KOPT-K1 (cell line): ENCODE data around the gene SLBP.

Experiments used
- H3K27ac ChIP-seq: fragments of 200-600 bp; sonication (generic); 2 replicates; pipeline ENCODE4 v1.5.1; 2016; ENCODE audit warnings: antibody characterized with exemption, mild to moderate bottlenecking, low read depth, low read length; ENCODE audit not compliant: poor library complexity, severe bottlenecking
- H3K36me3 ChIP-seq: fragments of 200-600 bp; sonication (generic); 2 replicates; pipeline ENCODE4 v1.5.1; 2017; ENCODE audit warnings: antibody characterized with exemption, mild to moderate bottlenecking, low read length, moderate library complexity; ENCODE audit not compliant: insufficient read depth
- H3K9me3 ChIP-seq: fragments of 200-600 bp; sonication (generic); 2 replicates; pipeline ENCODE4 v1.5.1; 2017; ENCODE audit warnings: antibody characterized with exemption, low read length, mild to moderate bottlenecking; ENCODE audit not compliant: insufficient read depth, poor library complexity, severe bottlenecking

Gene SLBP

DNA sequence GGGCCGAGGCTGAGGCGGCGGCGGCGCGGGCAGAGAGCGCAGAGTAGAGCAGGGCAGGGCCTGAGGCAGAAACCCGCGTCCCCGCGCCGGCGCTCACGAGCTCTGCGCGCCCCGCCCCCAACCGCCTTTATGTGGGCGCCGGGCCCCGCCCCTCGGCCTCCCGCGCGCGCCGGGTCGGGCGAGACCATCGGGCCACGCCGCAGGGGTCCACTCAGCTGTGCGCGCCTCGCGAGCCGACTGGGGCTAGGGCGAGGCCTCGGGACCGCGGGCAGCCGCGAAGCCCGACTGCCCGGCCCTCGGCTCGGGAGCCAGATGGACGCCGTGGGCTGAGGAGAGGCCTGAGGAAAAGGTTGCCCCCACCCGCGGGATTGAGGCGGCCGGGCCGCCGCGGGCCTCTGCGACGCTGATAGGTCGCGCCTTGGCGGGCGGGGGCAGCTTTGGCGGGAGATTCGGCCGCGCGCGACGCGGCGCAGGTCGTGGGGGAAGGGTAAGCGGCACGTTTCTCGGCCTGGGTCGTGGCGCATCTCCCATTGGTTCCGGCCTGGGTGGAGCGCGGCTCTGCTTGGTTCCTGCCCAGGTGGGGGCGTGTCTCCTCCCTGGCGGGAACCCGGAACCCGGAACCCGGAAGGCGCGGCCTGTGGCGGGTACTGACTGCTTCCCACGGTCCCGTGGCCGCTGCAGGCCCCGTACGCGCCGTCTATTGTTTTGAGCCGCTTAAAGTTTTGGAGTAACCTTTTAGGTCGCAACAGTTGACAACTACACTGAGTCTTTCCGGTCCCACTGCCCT is at the start of gene SLBP:
TSS of gene SLBP (minus strand) at position 104 of the 787 bp plus-strand sequence. CDS start 131 bp downstream, outside the sequence.
- Histone ChIP-seq H3K36me3 (peaks cover 73% of the 10 kb centered on the region), H3K9me3 (no peaks in the 10 kb centered on the region), H3K27ac (peak within 1 kb of the TSS; percentile 100)

DNA sequence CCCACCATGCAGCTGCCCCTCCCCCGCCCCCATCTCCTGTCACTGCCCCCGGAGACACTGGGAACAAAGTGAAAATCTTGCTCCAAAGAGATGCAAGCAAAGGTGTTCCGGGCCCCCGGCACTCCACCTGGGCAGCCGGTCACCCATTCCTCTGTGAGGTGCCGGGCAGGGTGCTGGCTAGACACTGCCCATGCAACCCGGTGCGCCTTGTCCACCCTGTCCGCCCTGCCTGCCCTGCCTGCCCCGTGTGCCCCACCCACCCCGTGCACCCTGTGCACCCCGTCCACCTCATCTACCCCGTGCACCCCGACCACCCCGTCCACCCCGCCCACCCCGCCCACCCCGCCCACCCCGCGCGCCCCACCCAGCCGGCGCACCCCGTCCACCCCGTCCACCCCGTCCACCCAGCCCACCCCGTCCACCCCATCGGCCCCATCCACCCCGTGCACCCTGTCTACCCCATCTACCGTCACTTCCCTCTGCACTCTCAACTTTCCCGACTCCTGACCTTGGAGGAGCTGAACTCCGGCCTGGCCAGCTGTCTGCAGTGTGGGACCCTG is 49.1 kb upstream of the SLBP start:
- no peak overlapping the region for H3K27ac ChIP-seq
- no peaks in the 10 kb centered on the region for H3K9me3 ChIP-seq
- H3K36me3 ChIP-seq, result no peaks in the 10 kb centered on the region

DNA sequence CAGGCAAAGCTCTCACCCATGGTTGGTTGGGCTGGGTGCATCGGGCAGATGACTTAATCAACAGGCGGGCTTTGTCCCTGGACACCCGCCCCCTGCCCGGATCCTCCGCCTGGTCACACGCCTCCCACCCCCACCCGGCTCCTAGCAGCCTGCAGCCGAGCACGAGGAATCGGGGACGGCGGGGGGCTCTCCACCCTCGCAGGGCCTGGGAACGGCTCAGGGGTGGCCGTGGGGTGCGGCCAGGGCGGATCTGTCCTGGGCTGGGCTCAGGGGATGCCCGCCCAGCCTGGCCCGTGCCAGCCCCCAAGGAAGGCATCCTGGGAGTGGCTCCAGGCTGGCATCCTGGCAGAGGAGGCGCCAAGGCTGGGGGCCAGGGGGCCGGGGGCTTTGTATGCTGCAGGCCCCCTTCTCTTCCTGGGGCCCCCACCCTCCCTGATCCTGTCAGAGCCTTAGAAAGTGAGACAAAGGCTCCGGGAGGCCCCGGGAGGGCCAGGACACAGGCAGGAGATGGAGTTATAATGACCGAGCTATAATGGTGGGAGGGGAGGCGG is 48.5 kb upstream of the SLBP start:
- H3K9me3 ChIP-seq, result no peaks in the 10 kb centered on the region
- H3K27ac ChIP-seq, result no peak overlapping the region
- no peaks in the 10 kb centered on the region for H3K36me3 ChIP-seq

DNA sequence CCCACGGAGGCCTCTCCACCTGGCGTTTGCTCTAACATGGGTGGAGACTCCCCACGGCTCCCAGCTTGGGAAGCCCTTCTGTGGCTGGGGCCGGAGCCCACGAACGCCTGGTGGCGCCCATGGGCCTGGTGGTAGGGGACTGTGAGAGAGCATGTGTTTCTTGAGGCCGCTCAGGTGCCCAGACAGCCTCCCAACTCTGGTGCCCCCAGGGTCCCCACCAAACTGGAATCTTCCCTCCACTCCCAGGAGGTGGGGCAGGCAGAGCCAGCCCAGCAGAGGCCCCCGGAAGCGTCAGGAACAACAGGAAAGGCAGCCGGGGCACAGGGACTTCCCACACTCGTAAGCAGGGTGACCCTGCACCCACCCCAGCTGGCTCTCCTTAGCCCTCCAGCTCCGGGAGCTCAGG is 47.7 kb upstream of the SLBP start:
- Histone ChIP-seq H3K36me3 (no peaks in the 10 kb centered on the region), H3K9me3 (no peaks in the 10 kb centered on the region), H3K27ac (no peak overlapping the region)

DNA sequence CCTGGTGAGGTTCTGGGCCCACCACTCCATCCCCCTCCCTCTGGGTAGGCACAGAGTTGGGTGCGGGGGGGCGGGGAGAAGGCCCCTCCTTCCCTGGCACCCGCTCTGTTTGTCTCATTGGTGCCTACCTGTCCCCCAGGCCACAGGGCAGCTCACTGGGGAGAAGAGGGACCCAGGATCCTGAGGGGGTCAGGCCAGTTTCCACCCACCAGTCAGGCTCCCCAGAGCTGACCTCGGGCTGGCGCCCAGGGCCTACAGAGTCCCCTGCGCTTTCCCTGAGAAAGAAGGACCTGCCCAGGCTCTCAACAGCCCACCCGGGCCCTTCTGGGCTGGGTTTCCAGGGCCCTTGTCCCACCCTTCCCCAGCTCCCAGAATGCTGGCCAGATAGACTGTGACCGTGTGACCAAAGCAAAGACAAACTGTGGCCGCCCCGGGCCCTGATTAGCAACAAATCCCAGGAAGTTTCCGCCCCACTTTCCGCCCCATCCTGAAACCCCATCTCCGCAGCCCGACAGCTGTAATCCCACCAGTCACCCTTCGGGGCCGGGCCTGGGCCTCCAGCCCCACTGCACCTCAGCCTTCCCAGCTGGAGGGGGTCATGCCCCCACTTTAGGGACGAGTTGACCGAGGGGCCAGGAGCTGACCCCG is 47.2 kb upstream of the SLBP start:
- Histone ChIP-seq H3K27ac (no peak overlapping the region), H3K9me3 (no peaks in the 10 kb centered on the region), H3K36me3 (no peaks in the 10 kb centered on the region)

DNA sequence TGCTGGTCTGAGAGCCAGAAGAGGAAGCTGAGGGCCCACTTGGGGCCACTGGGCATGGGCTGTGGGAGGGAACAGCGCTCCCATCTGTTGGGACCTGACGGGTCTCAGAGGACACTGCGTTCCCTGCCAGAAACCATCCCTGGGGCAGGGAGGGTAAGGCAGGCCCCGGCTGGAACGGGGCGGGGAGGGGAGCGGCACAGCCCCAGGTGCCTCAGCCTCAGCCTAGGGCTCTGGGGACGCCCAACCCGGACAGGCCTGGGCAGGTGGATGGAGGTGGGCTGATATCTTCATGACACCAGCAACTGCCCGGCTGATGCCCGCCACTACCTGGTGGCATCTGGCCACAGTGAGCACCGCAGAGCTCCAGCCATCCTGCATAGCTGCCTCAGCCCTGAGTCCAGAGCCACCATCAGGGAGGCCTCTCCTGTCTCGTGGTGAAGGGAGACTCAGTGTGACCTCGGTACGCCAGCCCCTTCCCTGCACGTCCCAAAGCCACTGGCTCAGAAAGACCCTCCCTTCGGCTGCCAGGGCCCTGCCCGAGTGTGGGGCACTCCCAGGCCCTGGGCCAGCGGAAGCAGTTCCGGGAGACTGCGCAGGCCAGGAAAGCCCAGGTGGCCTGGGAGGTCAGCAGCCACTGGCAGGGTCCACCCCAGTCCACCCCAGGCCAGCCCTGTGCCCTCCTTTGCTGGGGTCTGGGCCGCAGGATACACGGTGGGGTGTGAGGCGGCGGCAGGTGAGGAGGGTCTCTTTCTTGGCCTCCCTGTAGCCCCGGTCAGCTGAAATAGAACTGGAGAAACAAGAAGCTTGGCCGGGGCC is 46.4 kb upstream of the SLBP start:
- Histone ChIP-seq H3K27ac (no peak overlapping the region), H3K9me3 (no peaks in the 10 kb centered on the region), H3K36me3 (no peaks in the 10 kb centered on the region)

DNA sequence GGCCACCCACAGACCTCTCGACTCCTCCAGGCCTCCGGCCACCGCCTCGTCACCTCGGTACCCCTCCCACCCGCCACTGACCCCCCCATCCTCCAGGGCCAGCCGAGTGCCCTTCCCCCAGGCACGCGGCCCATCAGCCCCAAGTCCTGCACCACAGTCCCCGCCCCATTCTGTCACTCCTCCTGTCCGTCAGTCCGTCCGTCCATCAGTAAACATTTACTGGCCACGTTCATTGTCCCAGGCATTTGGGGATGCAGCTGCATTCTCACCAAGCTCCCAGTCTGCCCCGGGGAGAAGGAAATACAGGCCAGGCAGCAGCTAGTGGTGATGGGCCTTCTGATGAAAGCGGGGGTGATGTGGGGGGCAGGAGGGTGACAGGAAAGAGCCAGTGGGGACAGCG is 45.7 kb upstream of the SLBP start:
- Histone ChIP-seq H3K27ac (no peak overlapping the region), H3K9me3 (no peaks in the 10 kb centered on the region), H3K36me3 (no peaks in the 10 kb centered on the region)

DNA sequence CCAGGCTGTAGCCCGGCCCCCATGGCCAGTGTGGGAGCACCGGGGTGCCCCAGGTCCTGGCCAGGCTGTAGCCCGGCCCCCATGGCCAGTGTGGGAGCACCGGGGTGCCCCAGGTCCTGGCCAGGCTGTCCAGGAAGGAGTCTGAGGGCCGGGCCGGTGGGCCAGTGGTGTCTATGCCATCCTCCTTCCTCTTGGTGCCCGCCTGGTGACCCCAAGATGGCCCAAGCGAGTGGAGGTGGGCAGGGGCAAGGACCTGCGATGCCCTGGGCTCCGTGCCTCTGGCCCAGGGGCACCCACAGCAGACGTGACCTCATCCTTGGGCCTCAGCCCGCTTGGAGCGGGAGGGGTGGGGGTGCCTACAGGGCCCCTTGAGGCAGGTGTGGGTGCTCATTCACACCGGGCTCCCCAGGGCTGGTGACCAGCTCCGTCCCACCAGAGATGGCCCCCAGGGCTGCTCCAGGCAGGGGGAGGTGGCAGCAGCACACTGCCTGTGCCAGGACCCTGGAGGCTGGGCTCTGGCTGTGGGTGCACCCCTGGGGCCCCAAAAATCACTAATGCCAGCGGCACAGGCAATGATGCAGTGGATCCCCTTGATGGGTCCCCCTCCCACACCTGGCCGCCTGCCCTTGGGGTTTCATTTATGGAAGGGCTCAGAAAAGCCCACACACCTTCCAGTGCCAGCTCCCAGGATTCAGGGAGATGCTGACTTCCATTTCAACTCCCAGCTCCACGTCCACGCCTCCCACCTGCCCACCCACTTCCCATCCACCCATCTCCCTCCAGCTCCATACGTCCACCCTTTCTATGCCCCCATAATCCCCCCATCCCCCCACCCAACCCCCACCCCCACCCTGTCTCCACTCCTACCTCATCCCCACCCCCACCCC is 45.0 kb upstream of the SLBP start:
- H3K9me3 ChIP-seq, result no peaks in the 10 kb centered on the region
- H3K36me3 ChIP-seq, result no peaks in the 10 kb centered on the region
- no peak overlapping the region for H3K27ac ChIP-seq

DNA sequence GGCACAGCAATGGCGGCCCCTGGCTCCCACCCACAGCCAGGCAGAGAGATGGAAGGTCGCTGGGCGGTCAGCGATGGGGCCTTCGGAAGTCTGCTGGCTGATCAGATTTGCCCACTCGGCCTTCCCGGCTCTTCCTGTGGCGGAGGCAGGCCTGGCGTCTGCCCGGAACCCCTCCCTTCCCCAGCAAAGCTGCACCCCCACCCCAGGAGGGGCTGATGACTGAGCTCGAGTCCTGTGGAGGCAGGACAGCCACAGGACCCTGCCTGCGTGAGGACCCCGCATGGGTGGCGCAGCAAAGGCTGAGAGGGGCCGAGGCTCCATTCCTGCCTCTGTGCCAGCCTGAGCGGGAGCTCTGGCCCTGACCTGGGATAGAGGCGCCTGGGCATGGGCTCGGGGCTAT is 44.0 kb upstream of the SLBP start:
- H3K9me3 ChIP-seq, result no peaks in the 10 kb centered on the region
- no peaks in the 10 kb centered on the region for H3K36me3 ChIP-seq
- no peak overlapping the region for H3K27ac ChIP-seq

DNA sequence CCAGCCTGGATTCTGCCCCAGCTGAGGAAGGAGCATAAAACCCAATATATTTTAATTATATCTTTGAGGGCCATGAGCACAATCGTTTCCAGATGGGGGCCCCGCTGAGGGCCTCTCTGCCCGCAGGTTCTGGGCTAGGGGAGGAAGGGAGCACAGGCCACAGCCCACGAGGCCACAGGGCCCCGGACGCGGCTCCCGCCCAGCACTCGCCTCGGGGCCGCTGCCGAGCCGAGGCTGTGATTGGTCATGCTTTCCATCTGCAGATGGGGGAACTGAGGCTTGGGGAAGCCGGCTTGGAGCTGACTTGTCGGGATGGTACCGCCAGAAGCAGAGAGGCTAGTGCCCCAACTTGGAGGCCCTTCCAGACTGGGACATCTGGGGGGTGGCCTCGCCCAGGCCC is 43.2 kb upstream of the SLBP start:
- Histone ChIP-seq H3K36me3 (no peaks in the 10 kb centered on the region), H3K9me3 (no peaks in the 10 kb centered on the region), H3K27ac (no peak overlapping the region)

DNA sequence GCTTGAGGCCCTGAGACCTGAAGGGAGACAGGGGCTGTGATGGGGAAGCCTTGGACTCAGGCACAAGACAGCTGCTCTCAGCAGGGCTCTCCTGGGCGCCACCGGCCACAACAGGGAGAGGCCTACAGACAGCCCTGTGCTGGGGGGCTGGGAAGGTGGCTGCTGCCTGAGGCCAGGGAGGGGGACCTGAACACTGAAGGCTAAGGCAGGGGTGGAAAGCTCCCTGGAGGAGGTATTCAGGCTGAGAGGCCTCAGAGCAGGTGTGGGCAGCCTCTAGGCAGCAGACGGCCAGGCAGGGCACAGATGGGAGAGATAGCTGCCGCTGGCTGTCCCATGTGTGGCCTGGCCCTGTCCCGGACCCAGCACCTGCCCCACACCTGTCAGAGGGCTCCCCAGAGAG is 42.2 kb upstream of the SLBP start:
- Histone ChIP-seq H3K9me3 (no peaks in the 10 kb centered on the region), H3K27ac (no peak overlapping the region), H3K36me3 (no peaks in the 10 kb centered on the region)

DNA sequence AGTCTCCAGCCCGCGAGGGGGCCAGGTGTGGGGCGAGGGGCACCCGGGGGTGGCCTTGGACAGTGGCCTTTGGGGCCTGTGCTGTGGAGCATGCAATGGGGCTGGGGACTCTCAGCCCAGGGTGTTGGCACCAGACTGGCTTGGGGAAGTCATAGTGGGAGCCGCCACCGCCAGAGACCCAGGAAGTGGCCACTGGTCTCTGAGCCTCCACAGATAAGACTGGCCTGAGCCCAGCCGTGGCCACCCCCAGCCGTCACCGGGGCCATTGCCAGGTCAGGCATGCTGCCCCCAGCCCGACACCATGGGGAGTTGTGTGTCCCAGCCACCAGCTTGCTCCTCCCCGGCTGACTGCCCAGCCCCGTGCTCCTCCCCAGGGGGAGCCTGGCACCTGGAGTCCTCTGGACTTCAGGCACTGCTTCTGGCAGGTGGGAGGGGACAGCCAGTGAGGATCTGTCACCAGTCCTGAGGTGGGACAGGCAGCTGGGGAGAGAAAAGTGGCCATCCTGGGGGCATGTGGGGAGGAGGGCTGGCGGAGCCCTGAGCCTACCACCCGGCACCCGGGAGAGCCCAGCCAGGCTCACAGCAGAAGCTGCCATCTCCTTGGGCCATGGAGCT is 41.7 kb upstream of the SLBP start:
- Histone ChIP-seq H3K27ac (no peak overlapping the region), H3K9me3 (no peaks in the 10 kb centered on the region), H3K36me3 (no peaks in the 10 kb centered on the region)

DNA sequence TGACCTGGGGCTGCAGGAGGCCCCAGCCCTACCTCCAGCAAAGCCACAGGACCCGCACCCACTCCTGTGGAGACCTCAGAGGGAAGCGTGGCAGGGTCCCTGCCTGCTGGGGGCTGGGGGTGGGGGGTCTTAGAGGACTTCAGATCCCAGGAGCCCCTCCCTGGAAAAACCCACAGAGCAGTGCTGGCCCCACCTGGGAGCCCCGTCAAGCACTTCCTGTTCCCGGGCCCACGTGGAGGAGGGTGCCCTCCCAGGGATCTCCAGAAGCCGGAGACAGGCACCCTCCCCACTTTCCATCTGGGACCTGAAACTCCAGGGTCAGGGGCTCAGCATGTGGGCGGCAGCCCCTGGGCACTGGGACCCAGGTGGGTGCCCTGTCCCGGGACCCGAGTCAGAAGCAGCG is 41.2 kb upstream of the SLBP start:
- Histone ChIP-seq H3K27ac (peak overlapping the region; percentile 54), H3K36me3 (no peaks in the 10 kb centered on the region), H3K9me3 (no peaks in the 10 kb centered on the region)
